Ovary (tissue), 9 donors: ENCODE data around the gene SRRM3. TPM values are rescaled to one million over a fixed set of nuclear protein-coding genes. Genes with fewer than 3 reads are reported as not detected.

ENCODE experiments used
- DNase-seq, 5 donors: peaks; one replicate each; pipeline ENCODE4 v3.0.0-alpha.2; 2019 to 2020
- H3K27ac ChIP-seq, 2 donors: fragments of 200-600 bp; one replicate each; pipeline versions ENCODE4 v1.5.1 to v1.8.0; 2019 to 2022
- H3K27me3 ChIP-seq: fragments of 200-600 bp; one replicate; pipeline ENCODE4 v1.8.0; 2022
- H3K36me3 ChIP-seq: fragments of 200-600 bp; sonication (generic); one replicate; pipeline ENCODE4 v1.5.1; 2019
- H3K4me1 ChIP-seq: one replicate; pipeline ENCODE4 v1.8.1; 2013; ENCODE audit warnings: mild to moderate bottlenecking, moderate library complexity; ENCODE audit not compliant: insufficient read depth
- H3K4me3 ChIP-seq: fragments of 200-600 bp; sonication (generic); one replicate; pipeline ENCODE4 v1.5.1; 2017
- H3K9me3 ChIP-seq, 2 donors: fragments of 200-600 bp in 1 of 2; sonication (generic) in 1 of 2; one replicate each; pipeline versions ENCODE4 v1.5.1 to v1.8.1; 2013 to 2019; ENCODE audit warnings: mild to moderate bottlenecking in 1 of 2, moderate library complexity in 1 of 2
- CTCF ChIP-seq, 3 donors: fragments of 450-650 bp in 2 of 3; fragments of 200-600 bp in 1 of 3; IDR thresholded peaks; one replicate each; pipeline versions ENCODE4 v1.5.1 to v1.8.0; 2016 to 2022; ENCODE audit warnings: antibody characterized with exemption in 3 of 3, mild to moderate bottlenecking in 1 of 3
- EP300 ChIP-seq: sonication (generic); formaldehyde crosslinking; IDR thresholded peaks from one replicate; pipeline ENCODE4 v1.6.1; 2017; ENCODE audit warnings: antibody characterized with exemption
- POLR2A ChIP-seq: fragments of 450-650 bp; IDR thresholded peaks from one replicate; pipeline ENCODE4 v1.6.1; 2017; ENCODE audit warnings: antibody characterized with exemption, mild to moderate bottlenecking, moderate library complexity
- WGBS, 3 donors: extraction: QIAGEN DNeasy Blood & Tissue Kit in 1 of 3; methylation state at CpG; one replicate each; pipeline versions ENCODE4 v1.1.5 to v1.1.7; 2013 to 2017; 5-methylcytosine and 5-hydroxymethylcytosine counted together
- intact Hi-C, 4 donors: fragments of 100-400 bp; cut with DNase I; formaldehyde crosslinking; loops; one replicate each; pipeline versions ENCODE4 v1.11.0 to v1.15.1; 2022 to 2023
- polyA plus RNA-seq, 2 donors: library from polyadenylated mRNA; stranded (reverse); fragments of 200-250 nt in 1 of 2; fragments of 350-450 nt in 1 of 2; fragmentation: Illumina TruSeq in 1 of 2; extraction: RNeasy Lipid Tissue Mini Kit (QIAGEN cat#74804) in 1 of 2; gene quantifications; one replicate each; pipeline ENCODE4 v1.2.3, GENCODE V29; 2013 to 2014
- total RNA-seq, 7 donors: library from RNA; depleted of rRNA in 2 of 7; stranded (reverse); fragments of >200 nt in 2 of 7; fragmentation: NEBNext Ultra II Directional in 3 of 7; extraction: Animal tissue kit (Norgen Biotek cat#: 25700) in 3 of 7; gene quantifications; one replicate each; pipeline versions ENCODE4 v1.1.0 to v1.2.4, GENCODE V29; 2016 to 2023
- donor health status: DM: no; HTN: no; CAD: no; lungs with moderate emphysema.
- donor health status: DM: no; HTN: no; CAD: no.
- donor health status: Bipolar disorder and iron deficiency.
- donor health status: DM: yes; HTN: yes; CAD: no.
- donor health status: DM: no; HTN: no; CAD: no.
- donor health status: DM: yes; HTN: yes; CAD: no.

SRRM3 gene
- total and polyA plus RNA-seq, 9 donors: 2.0 to 13.4 (median 4.8) TPM

GRCh38 chr7:76326646-76327233 lies 125.0 kb downstream of the SRRM3 start:
- intact Hi-C loops: no loop called here
- H3K9me3 ChIP-seq: no peaks in the 10 kb centered on the region
- no peaks in the 10 kb centered on the region for H3K27me3 ChIP-seq
- no peaks in the 10 kb centered on the region for H3K36me3 ChIP-seq
- TF ChIP-seq POLR2A: no peak
- TF ChIP-seq EP300: no peak
- no peak for TF ChIP-seq CTCF (IDR thresholded peaks at IDR 0.05)
- no peak overlapping the region for H3K4me3 ChIP-seq
- no peak overlapping the region for H3K27ac ChIP-seq
- DNase-seq: no peak
- 46 to 56% (median 49%) methylated on average over 5 of the region's 5 CpGs for WGBS, 3 donors
- H3K4me1 ChIP-seq: peaks cover 4% of the 10 kb centered on the region

- H3K27ac ChIP-seq: no peak overlapping the region
- 64 to 66% (median 64%) methylated on average over 7 of the region's 7 CpGs for WGBS, 3 donors
- H3K4me1 ChIP-seq: peaks cover 3% of the 10 kb centered on the region
- H3K27me3 ChIP-seq: no peaks in the 10 kb centered on the region
- H3K36me3 ChIP-seq: no peaks in the 10 kb centered on the region
- intact Hi-C loops: no loop called here
- no peak for DNase-seq
- no peak for TF ChIP-seq POLR2A
- no peak for TF ChIP-seq EP300
- no peak for TF ChIP-seq CTCF (IDR thresholded peaks at IDR 0.05)
- H3K4me3 ChIP-seq: no peak overlapping the region
- H3K9me3 ChIP-seq: no peaks in the 10 kb centered on the region
Observed at GRCh38 chr7:76327610-76328009, 125.9 kb downstream of the SRRM3 start.

- WGBS, 3 donors: 73 to 82% (median 75%) methylated on average over 15 of the region's 15 CpGs
- Histone ChIP-seq H3K4me3 (no peak overlapping the region), H3K36me3 (no peaks in the 10 kb centered on the region), H3K27ac (no peak overlapping the region), H3K27me3 (no peaks in the 10 kb centered on the region), H3K4me1 (peaks cover 5% of the 10 kb centered on the region), H3K9me3 (no peaks in the 10 kb centered on the region)
- intact Hi-C loops: no loop called here
- peak in 2 of 5 donors; percentile 17 to 19 for DNase-seq
- no peak for TF ChIP-seq CTCF (IDR thresholded peaks at IDR 0.05)
- no peak for TF ChIP-seq EP300
- TF ChIP-seq POLR2A: no peak
Observed at GRCh38 chr7:76328389-76328788, 126.7 kb downstream of the SRRM3 start.

- DNase-seq: peak in 2 of 5 donors; percentile 26 to 42
Observed at GRCh38 chr7:76329479-76329878, 127.8 kb downstream of the SRRM3 start.

More at GRCh38 chr7:76329479-76329878, 127.8 kb downstream of the SRRM3 start:
- H3K4me1 ChIP-seq: peaks cover 7% of the 10 kb centered on the region
- TF ChIP-seq EP300 (no peak), POLR2A (no peak), CTCF (IDR thresholded peaks at IDR 0.05) (no peak)
- intact Hi-C loops: no loop called here
- no peaks in the 10 kb centered on the region for H3K27me3 ChIP-seq
- H3K36me3 ChIP-seq: no peaks in the 10 kb centered on the region
- 88 to 95% (median 91%) methylated on average over 29 of the region's 29 CpGs for WGBS, 3 donors
- no peak overlapping the region for H3K4me3 ChIP-seq
- H3K27ac ChIP-seq: no peak overlapping the region
- H3K9me3 ChIP-seq: no peaks in the 10 kb centered on the region
